Endothelial cell (in vitro differentiated cells): Measurements from ENCODE around the gene COL5A1. TPM values are rescaled to one million over a fixed set of nuclear protein-coding genes. Genes with fewer than 3 reads are reported as not detected.
"Not testable (repeated sequence)": the region's sequence is repeated elsewhere in the genome, so short reads cannot be mapped to it uniquely, and the experiment has no call there.

Experiments
- DNase-seq: peaks from one replicate; pipeline ENCODE4 v3.0.0; 2021; ENCODE audit warnings: low spot score
- H3K27ac Mint-ChIP-seq: one replicate; pipeline ENCODE4 v1.8.0; 2021; ENCODE audit warnings: mixed read lengths, inconsistent platforms; ENCODE audit not compliant: unreplicated experiment
- H3K27me3 Mint-ChIP-seq: one replicate; pipeline ENCODE4 v1.8.0; 2021; ENCODE audit warnings: mild to moderate bottlenecking, moderate library complexity, mixed read lengths, inconsistent platforms; ENCODE audit not compliant: unreplicated experiment
- H3K36me3 Mint-ChIP-seq: one replicate; pipeline ENCODE4 v1.8.0; 2021; ENCODE audit warnings: mild to moderate bottlenecking, low read depth, mixed read lengths, inconsistent platforms; ENCODE audit not compliant: unreplicated experiment
- H3K4me1 Mint-ChIP-seq: one replicate; pipeline ENCODE4 v1.8.0; 2021; ENCODE audit warnings: mild to moderate bottlenecking, mixed read lengths, inconsistent platforms; ENCODE audit not compliant: unreplicated experiment
- H3K4me3 Mint-ChIP-seq: one replicate; pipeline ENCODE4 v1.8.0; 2021; ENCODE audit warnings: mild to moderate bottlenecking, mixed read lengths, inconsistent platforms; ENCODE audit not compliant: unreplicated experiment
- H3K9me3 Mint-ChIP-seq: one replicate; pipeline ENCODE4 v1.8.0; 2021; ENCODE audit warnings: mixed read lengths, inconsistent platforms; ENCODE audit not compliant: unreplicated experiment
- CTCF ChIP-seq: fragments of 200-600 bp; sonication (generic); IDR thresholded peaks from one replicate; pipeline ENCODE4 v1.5.0; 2021; ENCODE audit warnings: antibody characterized with exemption; ENCODE audit not compliant: unreplicated experiment
- total RNA-seq: library from RNA; stranded (reverse); fragmentation: NEBNext Ultra II Directional; extraction: Animal tissue kit (Norgen Biotek cat#: 25700); gene quantifications from one replicate; pipeline ENCODE4 v1.2.1, GENCODE V29; 2021; ENCODE audit not compliant: unreplicated experiment

COL5A1 gene
- total RNA-seq, 1 donor from 2014 or later = 24.3 TPM

GRCh38 chr9:134666208-134666607 lies 24.6 kb downstream of the COL5A1 start:
- Mint-ChIP-seq H3K4me3 (no peak overlapping the region), H3K36me3 (no peaks in the 10 kb centered on the region), H3K27me3 (peaks cover 5% of the 10 kb centered on the region), H3K4me1 (no peaks in the 10 kb centered on the region), H3K27ac (no peak overlapping the region), H3K9me3 (no peaks in the 10 kb centered on the region)
- no peak for DNase-seq
- no peak for TF ChIP-seq CTCF

GRCh38 chr9:134666831-134667230 lies 25.2 kb downstream of the COL5A1 start:
- Mint-ChIP-seq H3K4me3 (no peak overlapping the region), H3K27me3 (peaks cover 2% of the 10 kb centered on the region), H3K9me3 (no peaks in the 10 kb centered on the region), H3K36me3 (no peaks in the 10 kb centered on the region), H3K27ac (no peak overlapping the region), H3K4me1 (no peaks in the 10 kb centered on the region)
- no peak for TF ChIP-seq CTCF
- no peak for DNase-seq

GRCh38 chr9:134668977-134669376 lies 27.4 kb downstream of the COL5A1 start:
- H3K36me3 Mint-ChIP-seq, H3K4me3 Mint-ChIP-seq, H3K27me3 Mint-ChIP-seq, H3K9me3 Mint-ChIP-seq, H3K27ac Mint-ChIP-seq, DNase-seq, H3K4me1 Mint-ChIP-seq: not testable (repeated sequence)

- no peak for DNase-seq
- H3K4me1 Mint-ChIP-seq = no peaks in the 10 kb centered on the region
- no peaks in the 10 kb centered on the region for H3K36me3 Mint-ChIP-seq
- H3K27me3 Mint-ChIP-seq = no peaks in the 10 kb centered on the region
- no peaks in the 10 kb centered on the region for H3K9me3 Mint-ChIP-seq
- H3K27ac Mint-ChIP-seq = no peak overlapping the region
- no peak overlapping the region for H3K4me3 Mint-ChIP-seq
- no peak for TF ChIP-seq CTCF
Observed at GRCh38 chr9:134669399-134669955, 27.9 kb downstream of the COL5A1 start.

- Mint-ChIP-seq H3K36me3 (no peaks in the 10 kb centered on the region), H3K9me3 (no peaks in the 10 kb centered on the region), H3K4me3 (no peak overlapping the region), H3K4me1 (no peaks in the 10 kb centered on the region), H3K27ac (no peak overlapping the region), H3K27me3 (no peaks in the 10 kb centered on the region)
- TF ChIP-seq CTCF = no peak
- no peak for DNase-seq
Observed at GRCh38 chr9:134670042-134670525, 28.5 kb downstream of the COL5A1 start.
